K562 (cell line): ENCODE results near the gene RLN1. TPM values are rescaled to one million over a fixed set of nuclear protein-coding genes. Genes with fewer than 3 reads are reported as not detected.

Experiments
- ATAC-seq: fragments of 200-7000 bp; cut with Tn5 transposase; 3 replicates; pipeline ENCODE4 v1.9.1; 2020; ENCODE audit warnings: moderate library complexity
- BruUV-seq: library from RNA; stranded (reverse); fragments of 400-500 nt; replicated peaks from 2 replicates; lab custom pipeline; 2021; lab: Mats Ljungman, UMichigan
- CTCF ChIA-PET: fragments of 300-600 bp; formaldehyde crosslinking; extraction: SDS; loops from one replicate; lab custom pipeline; 2021; ENCODE audit warnings: low intra/inter-chr PET ratio; lab: Yijun Ruan, JAX
- POLR2A ChIA-PET: fragments of 300-600, 350-650 bp; sonication (Branson Sonifier 250); formaldehyde crosslinking; extraction: SDS; loops from one replicate; lab custom pipeline; 2021; ENCODE audit warnings: antibody characterized with exemption, inconsistent platforms; lab: Yijun Ruan, JAX
- DNase-seq, 4 experiments: peaks; one replicate each; pipeline versions ENCODE4 v3.0.0 to v3.0.0-alpha.2; 2011 to 2018; ENCODE audit warnings: low spot score in 3 of 4, mixed read lengths in 3 of 4; ENCODE audit errors: extremely low read depth in 1 of 4
- FAIRE-seq: peaks from 2 replicates; lab custom pipeline; 2011; peaks lifted over from hg19 to GRCh38; lab: Jason Lieb, UNC
- H2AFZ ChIP-seq: 2 replicates; pipeline ENCODE4 v1.6.0; 2011; ENCODE audit warnings: low read depth, low read length, control low read depth, inconsistent platforms
- H3K27ac ChIP-seq: fragments of 200-600 bp; 3 replicates; pipeline ENCODE4 v1.8.0; 2011; ENCODE audit warnings: low read depth, mild to moderate bottlenecking, control low read depth, inconsistent platforms, low read length, moderate library complexity, mixed read lengths; ENCODE audit errors: extremely low read depth
- H3K27me3 ChIP-seq, 2 experiments: fragments of 300-600 bp in 1 of 2; 2 replicates in 1 of 2; 3 replicates in 1 of 2; pipeline versions ENCODE4 v1.6.0 to v1.8.0; 2011; ENCODE audit warnings: inconsistent platforms in 2 of 2, low read length in 2 of 2, mild to moderate bottlenecking in 1 of 2, mixed read lengths in 1 of 2, moderate library complexity in 1 of 2; ENCODE audit not compliant: control insufficient read depth in 2 of 2, insufficient read depth in 2 of 2
- H3K36me3 ChIP-seq: fragments of 300-600 bp; 3 replicates; pipeline ENCODE4 v1.8.0; 2011; ENCODE audit warnings: mild to moderate bottlenecking, low read length, inconsistent platforms; ENCODE audit not compliant: control insufficient read depth, insufficient read depth
- H3K4me1 ChIP-seq, 2 experiments: fragments of 200-600 bp in 1 of 2; replicated peaks in 1 of 2; 2 replicates in 1 of 2; 3 replicates in 1 of 2; pipeline versions ENCODE4 v1.5.1 to v1.8.0; 2011; ENCODE audit warnings: inconsistent platforms in 2 of 2, low read length in 2 of 2, mild to moderate bottlenecking in 1 of 2, mixed read lengths in 1 of 2, moderate library complexity in 1 of 2; ENCODE audit not compliant: control insufficient read depth in 2 of 2, insufficient read depth in 2 of 2
- H3K4me2 ChIP-seq: 2 replicates; pipeline ENCODE4 v1.6.1; 2011; ENCODE audit warnings: low read length, control low read depth, inconsistent platforms, mixed read lengths; ENCODE audit not compliant: insufficient read depth
- H3K4me3 ChIP-seq: fragments of 200-600 bp; sonication (generic), shearing (Covaris generic); 2 replicates; pipeline ENCODE4 v1.5.1; 2016; ENCODE audit warnings: control low read depth, inconsistent platforms
- H3K79me2 ChIP-seq: fragments of 200-600 bp; 3 replicates; pipeline ENCODE4 v1.8.0; 2011; ENCODE audit warnings: low read length, inconsistent platforms; ENCODE audit not compliant: control insufficient read depth, insufficient read depth
- H3K9ac ChIP-seq, 2 experiments: 2 replicates each; pipeline versions ENCODE4 v1.6.0 to v1.6.1; 2011; ENCODE audit warnings: low read depth in 2 of 2, low read length in 2 of 2, control low read depth in 1 of 2, inconsistent platforms in 1 of 2, mild to moderate bottlenecking in 1 of 2, mixed read lengths in 1 of 2; ENCODE audit not compliant: insufficient read depth in 1 of 2
- H3K9me1 ChIP-seq: one replicate; pipeline ENCODE4 v1.6.0; 2011; ENCODE audit warnings: inconsistent platforms, mild to moderate bottlenecking, low read length, moderate library complexity; ENCODE audit not compliant: control insufficient read depth, insufficient read depth
- H3K9me3 ChIP-seq: replicated peaks from 2 replicates; pipeline ENCODE4 v1.5.1; 2011; ENCODE audit warnings: low read depth, low read length, inconsistent platforms; ENCODE audit not compliant: control insufficient read depth, insufficient read depth
- H4K20me1 ChIP-seq: replicated peaks from 2 replicates; pipeline ENCODE4 v1.6.1; 2011; ENCODE audit warnings: low read length, inconsistent platforms, mixed read lengths; ENCODE audit not compliant: control insufficient read depth, insufficient read depth
- ARID1B ChIP-seq: fragments of 450-650 bp; IDR thresholded peaks from 2 replicates; pipeline ENCODE4 v1.6.1; 2016; ENCODE audit warnings: antibody characterized with exemption, mild to moderate bottlenecking, inconsistent platforms
- BRD9 ChIP-seq: fragments of 450-650 bp; IDR thresholded peaks from 2 replicates; pipeline ENCODE4 v1.6.1; 2018; ENCODE audit warnings: low read depth; ENCODE audit not compliant: partially characterized antibody
- DEAF1 ChIP-seq: fragments of 450-650 bp; formaldehyde crosslinking; IDR thresholded peaks from 2 replicates; pipeline ENCODE4 v1.4.0; 2020; ENCODE audit warnings: mild to moderate bottlenecking, moderate library complexity
- ERF ChIP-seq: fragments of 450-650 bp; formaldehyde crosslinking; IDR thresholded peaks from 2 replicates; pipeline ENCODE4 v1.4.0; 2020; ENCODE audit warnings: mild to moderate bottlenecking, mixed read lengths
- EWSR1 ChIP-seq: fragments of 450-650 bp; IDR thresholded peaks from 2 replicates; pipeline ENCODE4 v1.6.1; 2018; ENCODE audit warnings: borderline replicate concordance, mild to moderate bottlenecking, low read depth, moderate library complexity; ENCODE audit not compliant: partially characterized antibody
- MAFK ChIP-seq: IDR thresholded peaks from 2 replicates; pipeline ENCODE4 v1.6.1; 2011; ENCODE audit warnings: low read length, improper control_type of control experiment
- POLR2AphosphoS5 ChIP-seq: IDR thresholded peaks from 2 replicates; pipeline ENCODE4 v1.6.1; 2011; ENCODE audit warnings: mild to moderate bottlenecking, low read depth, low read length, moderate library complexity; ENCODE audit not compliant: control insufficient read depth, insufficient read depth
- ZNF507 ChIP-seq: conservative IDR thresholded peaks from 2 replicates; pipeline ENCODE4 v1.6.1; 2017; ENCODE audit warnings: missing genetic modification characterization, missing compliant biosample characterization
- WGBS: fragments of 100-300 bp; shearing (Covaris generic); methylation state at CpG from one replicate; pipeline ENCODE4 v1.1.6; 2016; ENCODE audit warnings: low coverage, mixed read lengths; ENCODE audit not compliant: insufficient coverage; ENCODE audit errors: missing lambda C conversion rate; 5-methylcytosine and 5-hydroxymethylcytosine counted together
- in situ Hi-C: fragments of 300-500 bp; cut with MboI; formaldehyde crosslinking; loops from 4 replicates; pipeline ENCODE4 v1.15.0; 2018; ENCODE audit warnings: inconsistent platforms, mixed read lengths
- intact Hi-C: fragments of 100-400 bp; cut with micrococcal nuclease; formaldehyde crosslinking; loops from 2 replicates; pipeline ENCODE4 v1.14.2; 2022
- polyA plus RNA-seq, 8 experiments: library from polyadenylated mRNA; depleted of rRNA in 4 of 8; stranded (reverse) in 5 of 8; unstranded in 3 of 8; fragments of >200 nt; fragmentation: Nextera tagmentation in 2 of 8; fragmentation: Illumina TruSeq in 1 of 8; extraction: Ambion mirVana in 2 of 8; extraction: Trizol in 1 of 8; gene quantifications; 2 replicates each; pipeline versions ENCODE4 v1.2.1 to v1.2.3, GENCODE V29; 2011 to 2014; ENCODE audit warnings: inconsistent platforms in 1 of 8, missing spikeins in 1 of 8
- total RNA-seq, 7 experiments: library from RNA; depleted of rRNA in 6 of 7; stranded (reverse); fragments of >200 nt in 6 of 7; fragmentation: Illumina TruSeq in 2 of 7; extraction: Trizol in 2 of 7; gene quantifications; 2 replicates each; pipeline versions ENCODE4 v1.2.1 to v1.2.3, GENCODE V29; 2011 to 2021; ENCODE audit warnings: low replicate concordance in 1 of 7

The RLN1 gene
- total and polyA plus RNA-seq, 9 of the 15 experiments (the other 6 are each of a cell fraction or from before 2014, with no cell fraction given), result not detected

- H3K4me3 ChIP-seq, result no peak overlapping the region
- no peak overlapping the region for H3K4me2 ChIP-seq
- H3K9me1 ChIP-seq, result no peaks in the 10 kb centered on the region
- 4% methylated on average over 6 of the region's 6 CpGs for WGBS
- no peak for ATAC-seq
- no peak overlapping the region for H2AFZ ChIP-seq
- TF ChIP-seq POLR2AphosphoS5 (no peak), MAFK (no peak)
- TF ChIP-seq, all 486 proteins: peak for 0
- ChIA-PET CTCF (no interaction called here), POLR2A (no interaction called here)
- DNase-seq (no peak), FAIRE-seq (no peak)
- Histone ChIP-seq H3K79me2 (no peaks in the 10 kb centered on the region), H3K9ac (no peak overlapping the region), H4K20me1 (no peaks in the 10 kb centered on the region), H3K9me3 (no peaks in the 10 kb centered on the region), H3K4me1 (no peaks in the 10 kb centered on the region), H3K36me3 (no peaks in the 10 kb centered on the region), H3K27me3 (no peaks in the 10 kb centered on the region), H3K27ac (no peak overlapping the region)
- in situ Hi-C loops, result no loop called here
- no TSS peak for BruUV-seq
- intact Hi-C loops, result no loop called here
Observed at GRCh38 chr9:5375790-5376477, 36.3 kb upstream of the RLN1 start.

GRCh38 chr9:5375091-5375490 is 35.4 kb upstream of the RLN1 start:
- Histone ChIP-seq H3K4me2 (no peak overlapping the region), H3K9me3 (no peaks in the 10 kb centered on the region), H3K79me2 (no peaks in the 10 kb centered on the region), H3K9me1 (no peaks in the 10 kb centered on the region), H2AFZ (no peak overlapping the region), H3K36me3 (no peaks in the 10 kb centered on the region), H3K4me3 (no peak overlapping the region), H3K27me3 (no peaks in the 10 kb centered on the region), H4K20me1 (no peaks in the 10 kb centered on the region), H3K4me1 (no peaks in the 10 kb centered on the region), H3K9ac (no peak overlapping the region), H3K27ac (no peak overlapping the region)
- no TSS peak for BruUV-seq
- in situ Hi-C loops (no loop called here), intact Hi-C loops (no loop called here)
- TF ChIP-seq ERF (CRISPR knock-in tag) (no peak), ZNF507 (tag) (no peak), ARID1B (no peak), DEAF1 (CRISPR knock-in tag) (no peak), EWSR1 (no peak), BRD9 (no peak)
- no peak for DNase-seq
- WGBS, result 6% methylated on average over 1 of the region's 1 CpG
- ChIA-PET CTCF (no interaction called here), POLR2A (no interaction called here)
- ATAC-seq, result no peak
- no peak for FAIRE-seq
